Neural cell (in vitro differentiated cells): ENCODE measurements around the gene TENM3.

Experiments used
- EP300 ChIP-seq: fragments of 450-650 bp; conservative IDR thresholded peaks from 2 replicates; pipeline ENCODE4 v1.6.1; 2014; ENCODE audit warnings: antibody characterized with exemption, mild to moderate bottlenecking, moderate library complexity; ENCODE audit not compliant: poor library complexity, severe bottlenecking
- EZH2 ChIP-seq: fragments of 200-600, 300-800 bp; shearing (Covaris generic), sonication (generic); IDR thresholded peaks from 2 replicates; pipeline ENCODE4 v1.6.1; 2014; ENCODE audit warnings: antibody characterized with exemption, low read length, borderline replicate concordance, mild to moderate bottlenecking; ENCODE audit not compliant: insufficient read depth, poor library complexity, severe bottlenecking
- MXI1 ChIP-seq: fragments of 450-650 bp; conservative IDR thresholded peaks from 2 replicates; pipeline ENCODE4 v1.6.1; 2014; ENCODE audit warnings: antibody characterized with exemption, mild to moderate bottlenecking; ENCODE audit not compliant: poor library complexity, severe bottlenecking
- POLR2AphosphoS5 ChIP-seq: IDR thresholded peaks from 2 replicates; pipeline ENCODE4 v1.6.1; 2012
- RAD21 ChIP-seq: fragments of 450-650 bp; conservative IDR thresholded peaks from 2 replicates; pipeline ENCODE4 v1.6.1; 2014; ENCODE audit warnings: antibody characterized with exemption, mild to moderate bottlenecking, moderate library complexity
- SMC3 ChIP-seq: fragments of 450-650 bp; conservative IDR thresholded peaks from 2 replicates; pipeline ENCODE4 v1.6.1; 2014; ENCODE audit warnings: antibody characterized with exemption, mild to moderate bottlenecking, moderate library complexity; ENCODE audit not compliant: poor library complexity
- TAF1 ChIP-seq: IDR thresholded peaks from 2 replicates; pipeline ENCODE4 v1.6.1; 2012; ENCODE audit warnings: low read depth
- TF ChIP-seq, protein P1 (sequence below): IDR thresholded peaks from 2 replicates; pipeline ENCODE4 v1.6.1; 2012; ENCODE audit warnings: borderline replicate concordance
- TF ChIP-seq, protein P2 (sequence below): fragments of 450-650 bp; IDR thresholded peaks from 2 replicates; pipeline ENCODE4 v1.5.1; 2014; ENCODE audit warnings: antibody characterized with exemption, mild to moderate bottlenecking, moderate library complexity; ENCODE audit not compliant: poor library complexity, severe bottlenecking

DNA sequence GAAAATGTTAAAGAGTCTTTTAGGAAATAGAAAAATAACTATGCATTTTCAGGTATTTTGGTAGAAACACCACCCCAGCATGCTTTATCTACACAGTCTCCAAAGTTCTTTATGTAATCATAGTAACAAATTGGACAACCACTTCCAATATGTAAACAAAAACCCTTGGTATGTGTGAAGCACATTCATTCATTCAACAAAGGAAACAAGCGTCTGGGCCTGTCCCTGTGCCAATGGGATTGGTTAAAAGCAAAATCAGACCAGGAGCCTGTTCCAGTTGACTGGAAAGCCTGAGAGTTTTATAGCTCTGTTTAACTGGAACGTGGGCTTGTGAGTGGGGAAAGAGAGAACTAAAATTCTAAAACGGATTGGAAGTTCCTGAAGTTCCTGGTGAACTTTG lies 41.3 kb upstream of the TENM3 start:
- TF ChIP-seq, protein P1, sequence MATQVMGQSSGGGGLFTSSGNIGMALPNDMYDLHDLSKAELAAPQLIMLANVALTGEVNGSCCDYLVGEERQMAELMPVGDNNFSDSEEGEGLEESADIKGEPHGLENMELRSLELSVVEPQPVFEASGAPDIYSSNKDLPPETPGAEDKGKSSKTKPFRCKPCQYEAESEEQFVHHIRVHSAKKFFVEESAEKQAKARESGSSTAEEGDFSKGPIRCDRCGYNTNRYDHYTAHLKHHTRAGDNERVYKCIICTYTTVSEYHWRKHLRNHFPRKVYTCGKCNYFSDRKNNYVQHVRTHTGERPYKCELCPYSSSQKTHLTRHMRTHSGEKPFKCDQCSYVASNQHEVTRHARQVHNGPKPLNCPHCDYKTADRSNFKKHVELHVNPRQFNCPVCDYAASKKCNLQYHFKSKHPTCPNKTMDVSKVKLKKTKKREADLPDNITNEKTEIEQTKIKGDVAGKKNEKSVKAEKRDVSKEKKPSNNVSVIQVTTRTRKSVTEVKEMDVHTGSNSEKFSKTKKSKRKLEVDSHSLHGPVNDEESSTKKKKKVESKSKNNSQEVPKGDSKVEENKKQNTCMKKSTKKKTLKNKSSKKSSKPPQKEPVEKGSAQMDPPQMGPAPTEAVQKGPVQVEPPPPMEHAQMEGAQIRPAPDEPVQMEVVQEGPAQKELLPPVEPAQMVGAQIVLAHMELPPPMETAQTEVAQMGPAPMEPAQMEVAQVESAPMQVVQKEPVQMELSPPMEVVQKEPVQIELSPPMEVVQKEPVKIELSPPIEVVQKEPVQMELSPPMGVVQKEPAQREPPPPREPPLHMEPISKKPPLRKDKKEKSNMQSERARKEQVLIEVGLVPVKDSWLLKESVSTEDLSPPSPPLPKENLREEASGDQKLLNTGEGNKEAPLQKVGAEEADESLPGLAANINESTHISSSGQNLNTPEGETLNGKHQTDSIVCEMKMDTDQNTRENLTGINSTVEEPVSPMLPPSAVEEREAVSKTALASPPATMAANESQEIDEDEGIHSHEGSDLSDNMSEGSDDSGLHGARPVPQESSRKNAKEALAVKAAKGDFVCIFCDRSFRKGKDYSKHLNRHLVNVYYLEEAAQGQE, result no peak
- TF ChIP-seq, protein P2, sequence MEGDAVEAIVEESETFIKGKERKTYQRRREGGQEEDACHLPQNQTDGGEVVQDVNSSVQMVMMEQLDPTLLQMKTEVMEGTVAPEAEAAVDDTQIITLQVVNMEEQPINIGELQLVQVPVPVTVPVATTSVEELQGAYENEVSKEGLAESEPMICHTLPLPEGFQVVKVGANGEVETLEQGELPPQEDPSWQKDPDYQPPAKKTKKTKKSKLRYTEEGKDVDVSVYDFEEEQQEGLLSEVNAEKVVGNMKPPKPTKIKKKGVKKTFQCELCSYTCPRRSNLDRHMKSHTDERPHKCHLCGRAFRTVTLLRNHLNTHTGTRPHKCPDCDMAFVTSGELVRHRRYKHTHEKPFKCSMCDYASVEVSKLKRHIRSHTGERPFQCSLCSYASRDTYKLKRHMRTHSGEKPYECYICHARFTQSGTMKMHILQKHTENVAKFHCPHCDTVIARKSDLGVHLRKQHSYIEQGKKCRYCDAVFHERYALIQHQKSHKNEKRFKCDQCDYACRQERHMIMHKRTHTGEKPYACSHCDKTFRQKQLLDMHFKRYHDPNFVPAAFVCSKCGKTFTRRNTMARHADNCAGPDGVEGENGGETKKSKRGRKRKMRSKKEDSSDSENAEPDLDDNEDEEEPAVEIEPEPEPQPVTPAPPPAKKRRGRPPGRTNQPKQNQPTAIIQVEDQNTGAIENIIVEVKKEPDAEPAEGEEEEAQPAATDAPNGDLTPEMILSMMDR, result no peak
- TF ChIP-seq SMC3, result no peak
- TF ChIP-seq POLR2AphosphoS5, result no peak
- TF ChIP-seq MXI1, result no peak
- no peak for TF ChIP-seq TAF1
- no peak for TF ChIP-seq RAD21
- no peak for TF ChIP-seq EZH2
- no peak for TF ChIP-seq EP300
